Neural progenitor cell (in vitro differentiated cells): ENCODE results near the gene PTPN11. TPM values are rescaled to one million over a fixed set of nuclear protein-coding genes. Genes with fewer than 3 reads are reported as not detected.

Experiments
- DNase-seq: peaks from one replicate; pipeline ENCODE4 v3.0.0-alpha.2; 2016; ENCODE audit warnings: low spot score
- H2AFZ ChIP-seq: fragments of 200-600 bp; sonication (generic); replicated peaks from 2 replicates; pipeline ENCODE4 v1.6.1; 2016; ENCODE audit warnings: antibody characterized with exemption
- H3F3A ChIP-seq: fragments of 200-600 bp; sonication (generic); 2 replicates; pipeline ENCODE4 v1.6.1; 2016; ENCODE audit warnings: antibody characterized with exemption, low read depth
- H3K27ac ChIP-seq: fragments of 200-600 bp; sonication (generic); 2 replicates; pipeline ENCODE4 v1.5.1; 2016; ENCODE audit warnings: mild to moderate bottlenecking
- H3K27me3 ChIP-seq: fragments of 200-600 bp; sonication (generic); 2 replicates; pipeline ENCODE4 v1.6.1; 2016; ENCODE audit warnings: mild to moderate bottlenecking, moderate library complexity
- H3K36me3 ChIP-seq: fragments of 200-600 bp; sonication (generic); 2 replicates; pipeline ENCODE4 v1.5.1; 2016
- H3K4me1 ChIP-seq: fragments of 200-600 bp; sonication (generic); 2 replicates; pipeline ENCODE4 v1.6.1; 2016; ENCODE audit warnings: mixed run types
- H3K4me2 ChIP-seq: fragments of 200-600 bp; sonication (generic); 2 replicates; pipeline ENCODE4 v1.6.1; 2016
- H3K4me3 ChIP-seq: fragments of 200-600 bp; sonication (generic); 2 replicates; pipeline ENCODE4 v1.5.1; 2016
- H3K79me2 ChIP-seq: fragments of 200-600 bp; sonication (generic); 2 replicates; pipeline ENCODE4 v1.6.1; 2016; ENCODE audit warnings: low read depth
- H3K9ac ChIP-seq: fragments of 200-600 bp; sonication (generic); 2 replicates; pipeline ENCODE4 v1.6.1; 2016
- H3K9me3 ChIP-seq: fragments of 200-600 bp; sonication (generic); 2 replicates; pipeline ENCODE4 v1.5.1; 2016; ENCODE audit warnings: low read depth
- H4K20me1 ChIP-seq: fragments of 200-600 bp; sonication (generic); 2 replicates; pipeline ENCODE4 v1.6.1; 2016; ENCODE audit warnings: low read depth
- H3K27ac Mint-ChIP-seq: 3 replicates; pipeline ENCODE4 v1.8.0; 2021; ENCODE audit warnings: mixed read lengths
- H3K27me3 Mint-ChIP-seq: 2 replicates; pipeline ENCODE4 v1.8.0; 2022; ENCODE audit warnings: low read depth, mild to moderate bottlenecking, inconsistent platforms, moderate library complexity, mixed read lengths; ENCODE audit not compliant: insufficient read depth
- H3K36me3 Mint-ChIP-seq: 3 replicates; pipeline ENCODE4 v1.8.0; 2021; ENCODE audit warnings: mixed read lengths
- H3K4me1 Mint-ChIP-seq: 3 replicates; pipeline ENCODE4 v1.8.0; 2021; ENCODE audit warnings: mixed read lengths
- H3K4me3 Mint-ChIP-seq: 3 replicates; pipeline ENCODE4 v1.8.0; 2021; ENCODE audit warnings: mild to moderate bottlenecking, moderate library complexity, mixed read lengths
- H3K9me3 Mint-ChIP-seq: 3 replicates; pipeline ENCODE4 v1.8.0; 2020; ENCODE audit warnings: mixed read lengths
- EZH2 ChIP-seq: fragments of 200-600 bp; sonication (generic); IDR thresholded peaks from 2 replicates; pipeline ENCODE4 v1.6.1; 2017; ENCODE audit warnings: antibody characterized with exemption, mild to moderate bottlenecking, moderate library complexity
- EZH2phosphoT487 ChIP-seq: fragments of 200-600 bp; sonication (generic); IDR thresholded peaks from 2 replicates; pipeline ENCODE4 v1.6.1; 2017; ENCODE audit warnings: antibody characterized with exemption
- total RNA-seq: library from RNA; depleted of rRNA; stranded (reverse); fragments of >200 nt; gene quantifications from 2 replicates; pipeline ENCODE4 v1.2.3, GENCODE V29; 2015; ENCODE audit warnings: low replicate concordance
- TF ChIP-seq, protein P1 (sequence below): fragments of 200-600 bp; sonication (generic); IDR thresholded peaks from 2 replicates; pipeline ENCODE4 v1.5.1; 2017; ENCODE audit warnings: antibody characterized with exemption, mild to moderate bottlenecking

Gene PTPN11
- total RNA-seq, 1 donor from 2014 or later = 85.2 TPM

DNA sequence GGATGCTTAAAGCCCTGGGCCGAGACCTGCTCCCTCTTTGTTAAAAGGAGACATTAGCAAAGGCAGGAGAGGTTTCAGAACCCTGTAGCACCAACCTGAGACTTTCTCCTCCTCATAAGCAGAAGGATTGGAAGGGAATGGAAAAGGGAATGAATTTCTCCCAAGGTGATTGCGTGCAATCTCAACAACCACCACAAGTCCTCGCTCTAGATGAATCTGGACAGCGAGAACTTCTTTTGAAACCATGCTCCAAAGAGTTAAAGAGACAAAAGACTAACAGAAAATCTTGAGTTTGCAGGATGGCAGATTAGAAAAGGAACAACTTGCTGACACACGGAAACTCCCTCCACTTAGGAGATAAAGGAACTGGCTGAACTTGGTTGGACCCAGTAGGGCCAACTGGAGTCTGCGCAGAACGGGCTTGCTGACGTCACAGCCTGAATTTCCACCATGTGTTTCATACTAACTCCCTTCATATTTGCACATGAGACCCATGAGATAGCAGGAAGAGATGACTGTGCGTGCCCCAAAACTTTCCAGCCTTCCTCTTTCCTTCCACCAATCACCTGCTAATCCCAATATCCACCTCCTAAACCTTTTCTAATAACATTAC lies 137.0 kb downstream of the PTPN11 start:
- Histone ChIP-seq H3K9ac (no peak overlapping the region), H3K4me1 (no peaks in the 10 kb centered on the region), H3K27ac (no peak overlapping the region), H3K4me3 (no peak overlapping the region), H3K27me3 (no peaks in the 10 kb centered on the region), H3K4me2 (no peak overlapping the region), H3F3A (no peaks in the 10 kb centered on the region), H3K36me3 (no peaks in the 10 kb centered on the region), H3K79me2 (no peaks in the 10 kb centered on the region), H3K9me3 (no peaks in the 10 kb centered on the region), H2AFZ (peak overlapping the region; percentile 39), H4K20me1 (no peaks in the 10 kb centered on the region)
- Mint-ChIP-seq H3K27ac (no peak overlapping the region), H3K27me3 (no peaks in the 10 kb centered on the region), H3K4me3 (no peak overlapping the region), H3K4me1 (peaks cover 11% of the 10 kb centered on the region), H3K36me3 (no peaks in the 10 kb centered on the region), H3K9me3 (no peaks in the 10 kb centered on the region)
- DNase-seq = no peak
- TF ChIP-seq EZH2 (no peak), EZH2phosphoT487 (no peak)
- TF ChIP-seq, protein P1, sequence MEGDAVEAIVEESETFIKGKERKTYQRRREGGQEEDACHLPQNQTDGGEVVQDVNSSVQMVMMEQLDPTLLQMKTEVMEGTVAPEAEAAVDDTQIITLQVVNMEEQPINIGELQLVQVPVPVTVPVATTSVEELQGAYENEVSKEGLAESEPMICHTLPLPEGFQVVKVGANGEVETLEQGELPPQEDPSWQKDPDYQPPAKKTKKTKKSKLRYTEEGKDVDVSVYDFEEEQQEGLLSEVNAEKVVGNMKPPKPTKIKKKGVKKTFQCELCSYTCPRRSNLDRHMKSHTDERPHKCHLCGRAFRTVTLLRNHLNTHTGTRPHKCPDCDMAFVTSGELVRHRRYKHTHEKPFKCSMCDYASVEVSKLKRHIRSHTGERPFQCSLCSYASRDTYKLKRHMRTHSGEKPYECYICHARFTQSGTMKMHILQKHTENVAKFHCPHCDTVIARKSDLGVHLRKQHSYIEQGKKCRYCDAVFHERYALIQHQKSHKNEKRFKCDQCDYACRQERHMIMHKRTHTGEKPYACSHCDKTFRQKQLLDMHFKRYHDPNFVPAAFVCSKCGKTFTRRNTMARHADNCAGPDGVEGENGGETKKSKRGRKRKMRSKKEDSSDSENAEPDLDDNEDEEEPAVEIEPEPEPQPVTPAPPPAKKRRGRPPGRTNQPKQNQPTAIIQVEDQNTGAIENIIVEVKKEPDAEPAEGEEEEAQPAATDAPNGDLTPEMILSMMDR = peak; percentile 18

DNA sequence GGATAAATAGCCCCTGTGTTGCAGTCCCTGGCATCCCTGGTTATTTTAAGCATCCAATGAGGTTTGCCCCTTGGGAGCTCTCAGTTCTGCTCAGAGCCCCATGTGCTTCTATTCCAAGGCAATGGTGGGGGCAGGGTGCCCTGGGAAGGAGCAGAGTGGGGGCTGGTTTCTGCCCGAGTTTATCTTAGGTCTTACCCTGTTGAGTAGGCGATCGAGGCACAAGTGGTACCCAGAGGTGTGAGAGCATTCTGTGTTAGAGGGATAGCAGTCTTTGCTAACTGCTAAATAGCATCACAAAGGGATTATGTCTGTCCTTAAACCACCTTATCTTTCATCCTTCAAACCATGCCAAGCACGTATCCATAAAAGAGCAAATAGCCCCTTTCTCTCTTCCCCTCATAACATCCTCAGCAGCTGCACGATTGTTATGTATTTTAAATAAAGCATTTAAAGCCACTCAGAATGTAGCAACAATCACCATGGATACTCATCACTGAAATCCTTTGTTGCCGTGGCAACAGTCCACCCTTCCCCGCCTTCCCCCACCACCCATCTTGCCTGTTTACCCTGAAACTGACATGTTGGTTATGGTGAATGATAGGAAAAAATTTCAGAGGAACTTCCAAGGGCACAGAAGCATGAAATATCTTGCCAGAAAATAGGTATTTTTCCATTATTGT lies 139.3 kb downstream of the PTPN11 start:
- H3F3A ChIP-seq = no peaks in the 10 kb centered on the region
- peak; percentile 50 for DNase-seq
- no peak overlapping the region for H2AFZ ChIP-seq
- no peaks in the 10 kb centered on the region for H3K9me3 ChIP-seq
- Mint-ChIP-seq H3K4me1 (peaks cover 11% of the 10 kb centered on the region), H3K36me3 (no peaks in the 10 kb centered on the region), H3K9me3 (no peaks in the 10 kb centered on the region), H3K4me3 (no peak overlapping the region), H3K27me3 (no peaks in the 10 kb centered on the region), H3K27ac (no peak overlapping the region)
- TF ChIP-seq EZH2phosphoT487 = no peak
- no peak for TF ChIP-seq EZH2
- TF ChIP-seq, protein P1 = no peak
- no peaks in the 10 kb centered on the region for H4K20me1 ChIP-seq
- no peaks in the 10 kb centered on the region for H3K27me3 ChIP-seq
- H3K36me3 ChIP-seq = no peaks in the 10 kb centered on the region
- H3K4me2 ChIP-seq = no peak overlapping the region
- no peak overlapping the region for H3K4me3 ChIP-seq
- H3K27ac ChIP-seq = no peak overlapping the region
- no peaks in the 10 kb centered on the region for H3K79me2 ChIP-seq
- H3K9ac ChIP-seq = no peak overlapping the region
- no peaks in the 10 kb centered on the region for H3K4me1 ChIP-seq

Other genes with a start within 250 kb of the PTPN11 start
- 11.0 and 16.8 TPM in 2 replicates for gene HECTD4, start 36.5 kb upstream of the PTPN11 start, total RNA-seq
- gene RPL6, start 9.3 kb upstream of the PTPN11 start, total RNA-seq = 3,234 and 3,685 TPM in 2 replicates